M059J (cell line): ENCODE measurements around the gene TRA2B. TPM values are rescaled to one million over a fixed set of nuclear protein-coding genes. Genes with fewer than 3 reads are reported as not detected.

Source experiments
- DNase-seq: peaks from one replicate; pipeline ENCODE4 v3.0.0-alpha.2; 2012; ENCODE audit warnings: low read depth
- total RNA-seq: library from RNA; depleted of rRNA; stranded (reverse); fragments of >200 nt; shearing (Covaris generic); gene quantifications from 2 replicates; pipeline ENCODE4 v1.2.3, GENCODE V29; 2014

The TRA2B gene
- total RNA-seq, 1 experiment from 2014 or later = 268 TPM

GRCh38 chr3:185950728-185951127 is 12.9 kb upstream of the TRA2B start:
- no peak for DNase-seq

- DNase-seq = no peak
These were observed 11.7 kb upstream of the TRA2B start for GRCh38 chr3:185949515-185949914.

GRCh38 chr3:185948292-185948691 is 10.5 kb upstream of the TRA2B start:
- no peak for DNase-seq

GRCh38 chr3:185943760-185944106 is 5.9 kb upstream of the TRA2B start:
- DNase-seq = no peak

GRCh38 chr3:185942907-185943759 is 5.3 kb upstream of the TRA2B start:
- peak; percentile 79 for DNase-seq

GRCh38 chr3:185942396-185942795 is 4.6 kb upstream of the TRA2B start:
- no peak for DNase-seq

- no peak for DNase-seq
These were observed 3.1 kb upstream of the TRA2B start for GRCh38 chr3:185940951-185941350.

- DNase-seq = no peak
These were observed 1.9 kb upstream of the TRA2B start for GRCh38 chr3:185939721-185940120.

GRCh38 chr3:185936814-185937688 is 763 bp downstream of the TRA2B start:
- DNase-seq = peak; percentile 85

GRCh38 chr3:185936273-185936629 is 1.6 kb downstream of the TRA2B start:
- DNase-seq = no peak

GRCh38 chr3:185935465-185936272 is 2.1 kb downstream of the TRA2B start:
- no peak for DNase-seq

GRCh38 chr3:185934767-185935464 is 2.9 kb downstream of the TRA2B start:
- no peak for DNase-seq

GRCh38 chr3:185934174-185934557 is 3.6 kb downstream of the TRA2B start:
- no peak for DNase-seq

GRCh38 chr3:185933374-185934173 is 4.2 kb downstream of the TRA2B start:
- no peak for DNase-seq

- DNase-seq = no peak
These were observed 5.8 kb downstream of the TRA2B start for GRCh38 chr3:185931777-185932612.

- peak; percentile 55 for DNase-seq
These were observed 7.3 kb downstream of the TRA2B start for GRCh38 chr3:185930393-185931107.

- DNase-seq = peak; percentile 65
These were observed 8.3 kb downstream of the TRA2B start for GRCh38 chr3:185929192-185930151.

- no peak for DNase-seq
These were observed 9.3 kb downstream of the TRA2B start for GRCh38 chr3:185928496-185928895.
